Measurements from ENCODE around the gene ITPK1.

Gene ITPK1

DNA sequence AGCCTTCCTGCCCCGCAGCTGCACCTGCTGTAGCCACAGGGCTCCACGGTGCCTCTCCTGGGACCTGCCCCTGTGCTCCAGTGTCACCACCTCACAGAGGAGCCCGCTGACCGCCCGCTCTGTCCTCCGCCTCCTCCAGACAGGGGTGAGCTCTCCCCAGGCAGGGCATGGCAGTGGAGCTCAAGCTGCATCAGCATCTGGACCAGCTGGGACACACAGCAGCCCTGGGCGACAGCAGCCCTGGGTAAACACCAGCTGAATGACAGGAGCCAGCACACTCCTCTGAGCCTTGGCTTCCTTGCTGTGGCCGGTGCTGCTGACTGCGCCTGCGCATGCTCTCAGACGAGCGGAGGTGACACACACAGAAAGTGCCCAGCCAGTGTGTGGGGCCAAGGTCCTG lies 170.7 kb downstream of the ITPK1 start:
- FAIRE-seq: no peak
- no peak for DNase-seq (ENCODE audit: insufficient read length, low spot score)

DNA sequence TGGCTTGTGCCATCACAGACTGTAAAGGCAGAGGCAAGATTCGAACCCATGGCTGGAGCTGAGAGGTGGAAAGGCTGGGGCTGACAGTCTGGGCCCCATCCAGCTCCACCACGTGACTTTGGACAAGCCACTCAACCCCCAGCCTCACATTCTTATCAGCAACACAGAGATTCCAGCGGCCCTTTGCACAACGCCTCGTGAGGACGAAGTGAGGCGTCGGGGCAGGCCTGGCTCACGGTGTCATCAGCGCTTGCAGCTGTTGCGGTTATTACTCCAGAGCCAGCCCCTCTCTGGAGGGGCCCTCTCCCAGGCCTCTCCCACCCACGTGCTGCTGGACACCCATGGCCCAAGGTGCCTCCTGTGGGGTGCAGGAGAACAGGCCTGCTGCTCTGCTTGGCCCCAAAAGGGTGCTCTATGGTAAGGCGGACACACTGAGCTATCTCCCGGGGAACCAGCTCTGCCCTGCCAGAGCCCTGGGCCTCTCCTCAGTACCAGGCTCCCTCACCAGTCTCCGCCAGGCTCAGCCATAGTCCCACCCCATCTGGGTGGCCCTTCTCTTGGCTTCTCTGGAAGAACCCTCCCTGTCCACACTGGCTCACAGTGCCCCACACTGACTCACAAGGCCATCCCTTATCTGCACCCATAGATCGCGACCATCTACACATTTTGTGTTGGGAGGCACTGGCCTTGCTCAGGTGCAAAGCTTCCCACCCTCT lies 171.7 kb downstream of the ITPK1 start:
- FAIRE-seq (no peak), DNase-seq (ENCODE audit: insufficient read length, low spot score) (no peak)

DNA sequence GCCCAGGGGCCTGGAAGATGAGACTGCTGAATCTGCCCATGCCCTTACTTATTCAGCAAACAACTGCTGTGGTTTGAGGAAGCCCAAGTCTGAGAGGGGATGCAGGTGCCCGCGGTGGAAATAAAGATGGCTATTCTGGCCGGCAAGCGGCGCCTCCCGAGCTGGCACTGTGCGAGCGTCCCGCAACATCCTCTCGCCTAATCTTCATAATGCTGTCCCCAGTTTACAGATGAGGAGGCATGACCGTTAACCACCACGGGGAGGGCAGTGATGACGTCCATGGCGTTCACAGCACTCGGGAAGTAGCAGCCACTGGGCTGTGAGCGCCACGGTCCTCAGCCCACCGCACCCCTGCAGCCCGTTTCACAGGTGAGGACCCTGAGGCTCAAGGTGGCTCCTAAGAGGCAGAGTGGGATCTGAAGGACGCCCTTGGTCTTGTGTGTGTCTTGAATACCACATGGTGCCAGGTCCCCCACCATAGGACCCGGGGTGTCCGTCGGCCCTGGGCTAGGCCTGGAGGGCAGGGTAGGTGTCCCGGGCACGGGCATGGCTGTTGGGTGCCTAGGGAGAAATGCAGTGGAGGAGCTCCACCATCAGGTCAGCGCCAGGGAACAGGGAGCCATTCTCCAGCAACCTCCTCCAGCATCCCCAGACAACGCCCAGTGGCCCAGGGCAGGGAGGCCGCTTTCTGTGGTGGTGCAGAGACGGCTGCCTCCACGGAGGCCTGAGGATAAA lies 172.6 kb downstream of the ITPK1 start:
- DNase-seq (ENCODE audit: insufficient read length, low spot score) (no peak), FAIRE-seq (no peak)

DNA sequence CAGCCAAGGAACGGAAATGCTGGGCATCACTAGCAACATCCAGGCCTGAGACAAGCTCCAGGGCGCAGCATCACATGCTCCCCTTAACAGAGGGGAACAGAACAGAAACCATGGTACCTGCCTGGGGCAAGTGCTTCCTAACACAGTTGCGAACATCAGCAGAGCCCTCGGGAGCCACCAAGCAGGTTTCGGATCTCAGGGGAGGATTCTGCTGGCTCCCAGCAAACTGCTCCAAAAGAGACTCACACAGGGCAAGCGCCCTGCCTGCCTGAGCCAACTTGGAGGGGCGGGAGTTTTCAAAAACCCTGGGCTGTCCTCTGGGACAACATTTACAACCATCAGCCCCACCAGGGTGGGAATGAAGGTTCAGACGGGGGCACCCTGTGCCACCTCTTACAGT lies 173.1 kb downstream of the ITPK1 start:
- DNase-seq (ENCODE audit: insufficient read length, low spot score) (no peak), FAIRE-seq (no peak)

GRCh38 chr14:92942136-92942535 lies 173.6 kb downstream of the ITPK1 start:
- DNase-seq (ENCODE audit: insufficient read length, low spot score) (no peak), FAIRE-seq (no peak)

DNA sequence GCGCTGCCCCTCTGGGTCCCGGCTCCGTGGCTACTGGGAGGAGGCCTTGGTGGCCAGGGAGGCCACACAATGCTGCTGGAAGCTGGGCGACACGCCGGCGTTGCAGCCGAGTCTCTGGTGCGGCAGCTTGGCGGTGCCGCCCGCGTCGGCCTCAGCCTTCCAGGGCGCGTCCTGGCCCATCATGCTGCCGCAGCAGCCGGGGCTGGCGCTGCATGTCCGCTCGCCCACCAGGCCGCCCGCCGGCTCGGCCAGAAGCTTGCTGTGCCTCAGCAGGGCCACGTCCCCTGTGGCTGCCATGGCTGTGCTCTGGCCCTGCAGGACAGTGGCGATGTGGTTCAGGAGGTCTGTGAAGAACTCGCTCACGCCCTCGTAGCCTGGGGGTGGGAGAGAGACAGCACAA lies 174.2 kb downstream of the ITPK1 start:
- FAIRE-seq: no peak
- no peak for DNase-seq (ENCODE audit: insufficient read length, low spot score)

GRCh38 chr14:92940543-92940942 lies 175.2 kb downstream of the ITPK1 start:
- DNase-seq (ENCODE audit: insufficient read length, low spot score) (no peak), FAIRE-seq (no peak)

DNA sequence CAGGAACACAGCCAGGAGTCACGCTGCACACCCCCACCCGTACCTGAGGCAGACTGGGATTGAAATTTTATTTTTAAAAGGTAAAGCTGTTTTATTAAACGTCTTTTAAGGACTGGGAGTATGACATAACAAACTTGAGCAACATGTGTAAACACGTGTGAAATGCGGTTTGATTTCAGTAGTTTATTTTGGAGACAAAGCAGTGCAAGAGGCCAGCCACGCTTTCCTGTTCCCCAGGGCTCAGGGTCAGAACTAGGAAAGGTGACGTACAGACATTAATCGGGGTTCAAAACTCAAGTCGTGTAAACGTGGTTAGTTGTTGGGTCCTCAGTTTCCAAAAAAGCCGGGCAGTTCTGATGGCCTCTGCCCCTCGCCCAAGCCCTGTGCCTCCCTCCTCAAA lies 176.0 kb downstream of the ITPK1 start:
- FAIRE-seq (no peak), DNase-seq (ENCODE audit: insufficient read length, low spot score) (no peak)

- no peak for DNase-seq (ENCODE audit: insufficient read length, low spot score)
- no peak for FAIRE-seq
Measured at GRCh38 chr14:92938890-92939671, 176.6 kb downstream of the ITPK1 start.

DNA sequence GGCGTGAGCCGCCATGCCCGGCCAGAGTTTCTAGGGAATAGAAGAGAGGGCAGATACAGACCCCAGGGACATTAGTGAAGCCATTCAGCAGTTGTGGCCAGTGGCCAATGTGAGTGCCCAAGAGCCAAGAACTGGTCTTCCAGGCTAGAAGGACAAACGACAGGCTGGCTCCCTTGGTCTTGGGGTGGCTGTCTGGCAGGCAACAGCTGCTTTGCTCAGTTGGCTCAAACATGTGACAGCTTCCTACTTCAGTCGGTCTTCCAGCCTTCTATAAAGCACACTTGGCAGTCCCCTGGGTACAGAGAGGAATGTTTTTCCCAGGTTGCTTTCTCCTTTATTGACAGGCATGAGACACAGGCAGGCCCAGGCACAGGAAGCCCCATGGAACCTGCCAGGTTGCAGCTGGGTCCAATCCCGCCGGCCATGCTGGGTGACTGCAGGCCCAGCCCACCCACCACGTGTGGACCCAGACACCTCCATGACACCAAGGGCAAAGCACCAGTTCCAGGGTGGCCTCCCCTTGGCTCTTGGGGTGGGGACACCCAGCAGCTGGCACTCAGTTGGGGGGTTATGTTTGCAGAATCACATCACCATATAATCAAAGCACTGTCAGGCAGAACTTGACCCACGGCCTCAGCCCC lies 177.4 kb downstream of the ITPK1 start:
- FAIRE-seq (no peak), DNase-seq (ENCODE audit: insufficient read length, low spot score) (no peak)

DNA sequence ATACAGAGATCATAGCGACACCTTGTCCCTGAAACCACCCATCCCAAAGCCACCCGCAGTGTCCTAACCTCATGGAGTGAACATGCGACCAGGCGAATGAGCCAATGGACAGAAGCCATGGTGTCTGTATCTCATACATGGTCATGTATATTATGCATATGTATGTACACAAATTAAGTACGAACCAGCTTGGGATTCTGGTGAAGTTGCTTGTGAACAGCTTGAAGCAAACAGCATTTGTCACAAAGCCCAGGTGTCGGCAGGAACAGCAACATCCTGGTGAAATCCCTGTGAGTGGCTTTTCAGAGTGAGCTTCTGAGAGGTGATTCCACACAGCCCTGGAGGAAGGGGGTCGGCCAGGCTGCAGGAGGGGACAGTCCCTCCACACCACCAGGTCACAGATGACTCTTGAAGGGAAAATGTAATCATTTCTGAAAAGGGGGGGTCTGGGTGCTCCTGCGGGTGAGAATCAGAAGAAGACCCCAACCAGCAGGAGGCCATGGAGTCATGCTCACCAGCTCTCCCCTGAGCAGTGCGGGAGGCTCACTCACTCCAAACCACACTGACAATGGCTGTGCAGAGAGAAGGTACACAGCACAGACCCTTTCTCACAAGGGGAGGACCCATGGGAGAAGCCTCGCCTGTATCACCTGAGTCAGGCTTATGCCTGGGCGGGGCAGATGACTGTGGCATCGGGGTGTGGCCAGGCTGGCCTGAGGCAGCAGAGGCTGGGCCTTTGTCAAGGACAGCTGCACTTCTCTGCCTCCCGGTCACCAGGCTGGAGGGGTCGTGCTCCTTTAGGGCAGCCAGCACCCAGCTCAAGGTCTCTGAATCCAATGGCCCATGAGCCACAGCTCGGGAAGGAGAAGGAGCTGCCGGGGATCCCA lies 178.4 kb downstream of the ITPK1 start:
- no peak for DNase-seq (ENCODE audit: insufficient read length, low spot score)
- FAIRE-seq: no peak

GRCh38 chr14:92936085-92936484 lies 179.6 kb downstream of the ITPK1 start:
- no peak for FAIRE-seq
- DNase-seq (ENCODE audit: insufficient read length, low spot score): no peak

- FAIRE-seq: no peak
- no peak for DNase-seq (ENCODE audit: insufficient read length, low spot score)
Measured at GRCh38 chr14:92935446-92935845, 180.3 kb downstream of the ITPK1 start.

DNA sequence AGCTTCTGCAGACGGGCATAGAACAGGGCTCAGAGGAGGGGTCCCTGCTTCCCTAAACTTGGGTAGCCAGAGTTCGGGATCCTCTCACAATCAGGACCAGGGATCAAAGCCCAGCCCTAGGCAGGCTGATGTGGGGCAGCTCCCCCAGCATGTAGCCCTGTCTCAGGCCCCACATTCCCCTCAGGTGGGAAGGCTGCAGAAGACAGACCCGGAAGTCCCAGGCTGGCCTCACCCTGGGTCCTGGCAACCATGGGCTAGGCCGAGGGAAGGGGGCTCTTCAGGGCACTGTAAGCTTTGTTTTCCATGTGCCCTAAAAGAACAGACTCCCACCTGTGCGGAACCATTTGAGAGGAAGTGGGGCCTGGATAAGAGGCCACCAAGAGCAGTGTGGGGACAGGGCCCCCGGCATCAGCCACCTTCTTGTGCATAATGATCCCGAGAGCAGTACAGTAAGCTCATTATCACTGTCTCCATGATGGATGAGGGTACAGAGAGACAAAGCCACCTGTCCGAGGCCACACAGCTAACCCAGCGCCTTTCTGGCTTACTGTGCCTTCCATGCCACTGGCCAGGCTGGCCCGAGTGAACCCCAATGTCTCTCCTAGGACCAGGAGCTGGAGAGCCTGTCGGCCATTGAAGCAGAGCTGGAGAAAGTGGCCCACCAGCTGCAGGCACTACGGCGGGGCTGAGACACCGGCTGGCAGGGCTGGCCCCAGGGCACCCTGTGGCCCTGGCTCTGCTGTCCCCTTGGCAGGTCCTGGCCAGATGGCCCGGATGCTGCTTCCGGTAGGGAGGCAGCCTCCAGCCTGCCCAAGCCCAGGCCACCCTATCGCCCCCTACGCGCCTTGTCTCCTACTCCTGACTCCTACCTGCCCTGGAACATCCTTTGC lies 181.3 kb downstream of the ITPK1 start:
- FAIRE-seq (no peak), DNase-seq (ENCODE audit: insufficient read length, low spot score) (no peak)

GRCh38 chr14:92933481-92933880 lies 182.2 kb downstream of the ITPK1 start:
- no peak for FAIRE-seq
- no peak for DNase-seq (ENCODE audit: insufficient read length, low spot score)

GRCh38 chr14:92932448-92933395 lies 183.0 kb downstream of the ITPK1 start:
- FAIRE-seq (no peak), DNase-seq (ENCODE audit: insufficient read length, low spot score) (no peak)

DNA sequence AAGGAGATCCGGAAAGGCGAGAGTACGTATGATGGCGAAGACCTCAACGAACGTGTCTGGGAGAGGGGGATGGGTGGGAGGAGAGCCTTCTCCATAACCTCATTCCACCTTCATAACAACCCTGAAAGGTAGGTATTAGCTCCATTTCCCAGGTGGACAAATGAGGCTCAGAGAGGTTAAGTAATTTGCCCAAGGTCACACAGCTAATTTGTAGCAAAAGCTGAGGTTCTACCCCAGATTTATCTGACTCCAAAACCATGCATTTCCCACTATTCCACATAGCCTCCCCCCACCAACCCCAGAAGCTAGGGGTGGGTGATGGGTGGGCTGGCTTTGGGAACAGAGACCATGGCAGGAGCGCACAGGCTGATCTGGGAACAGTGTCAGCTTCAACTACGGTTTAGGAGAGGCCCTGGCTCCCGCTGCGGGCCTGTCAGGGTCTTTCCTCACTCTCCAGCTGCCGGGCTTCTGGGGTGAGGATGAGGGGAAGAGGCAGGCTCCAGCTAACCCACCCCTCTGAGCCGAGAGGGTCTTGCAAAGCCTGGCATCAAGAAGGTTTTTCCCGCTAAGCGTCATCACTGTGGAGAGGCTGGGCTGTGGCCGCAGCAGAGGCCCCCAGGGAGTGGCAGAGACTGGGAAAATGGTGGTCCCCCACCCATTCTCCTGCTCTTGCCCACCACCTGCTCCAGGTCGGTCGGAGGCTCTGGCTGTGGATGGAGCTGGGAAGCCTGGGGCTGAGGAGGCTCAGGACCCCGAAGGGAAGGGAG lies 183.9 kb downstream of the ITPK1 start:
- FAIRE-seq (no peak), DNase-seq (ENCODE audit: insufficient read length, low spot score) (no peak)

All from GM19239 (cell line).